PFSK-1 (cell line): ENCODE data around the gene SAMD4A.

Source experiments
- POLR2AphosphoS5 ChIP-seq: IDR thresholded peaks from 2 replicates; pipeline ENCODE4 v1.6.1; 2012; ENCODE audit warnings: low read depth, mild to moderate bottlenecking, control low read depth, low read length, moderate library complexity
- REST ChIP-seq, 2 experiments: IDR thresholded peaks; 2 replicates each; pipeline versions ENCODE4 v1.6.1 to v1.8.0; 2011 to 2012; ENCODE audit warnings: low read depth in 2 of 2, low read length in 2 of 2, control low read depth in 1 of 2, inconsistent platforms in 1 of 2, mild to moderate bottlenecking in 1 of 2, moderate library complexity in 1 of 2; ENCODE audit not compliant: insufficient read depth in 1 of 2

- TF ChIP-seq POLR2AphosphoS5 (no peak), REST (IDR thresholded peaks at IDR 0.05; ENCODE audit: insufficient read depth in 1 of 2, low read depth in 2 of 2, low read length in 2 of 2) (no peak)
Measured at GRCh38 chr14:54554401-54554800, 12.5 kb upstream of the SAMD4A start.
